Left cardiac atrium (tissue), 4 donors: ENCODE results near the gene ANKMY1. TPM values are rescaled to one million over a fixed set of nuclear protein-coding genes. Genes with fewer than 3 reads are reported as not detected.
"Not testable (repeated sequence)": the region's sequence is repeated elsewhere in the genome, so short reads cannot be mapped to it uniquely, and the experiment has no call there.

Source experiments
- ATAC-seq, 2 donors: fragments of 200-7000 bp; cut with Tn5 transposase; one replicate each; pipeline ENCODE4 v1.9.1; 2020; ENCODE audit warnings: mild to moderate bottlenecking in 2 of 2, moderate library complexity in 2 of 2
- DNase-seq: peaks from one replicate; pipeline ENCODE4 v3.0.0-alpha.2; 2020
- intact Hi-C, 2 donors: fragments of 100-400 bp; cut with DNase I; formaldehyde crosslinking; loops; one replicate each; pipeline versions ENCODE4 v1.14.1 to v1.15.1; 2022 to 2023
- total RNA-seq, 2 donors: library from RNA; stranded (reverse); fragmentation: NEBNext Ultra II Directional; extraction: Animal tissue kit (Norgen Biotek cat#: 25700); gene quantifications; one replicate each; pipeline ENCODE4 v1.2.1, GENCODE V29; 2021
- donor health status: DM: no; HTN: yes; CAD: no.
- donor health status: DM: no; HTN: yes; CAD: no; lungs with severe emphysema.
- donor health status: DM: yes; HTN: yes; CAD: no.
- donor health status: Dilated cardiomyopathy.

Gene ANKMY1
- total RNA-seq, 2 donors from 2014 or later: 4.9 to 8.1 TPM

DNA sequence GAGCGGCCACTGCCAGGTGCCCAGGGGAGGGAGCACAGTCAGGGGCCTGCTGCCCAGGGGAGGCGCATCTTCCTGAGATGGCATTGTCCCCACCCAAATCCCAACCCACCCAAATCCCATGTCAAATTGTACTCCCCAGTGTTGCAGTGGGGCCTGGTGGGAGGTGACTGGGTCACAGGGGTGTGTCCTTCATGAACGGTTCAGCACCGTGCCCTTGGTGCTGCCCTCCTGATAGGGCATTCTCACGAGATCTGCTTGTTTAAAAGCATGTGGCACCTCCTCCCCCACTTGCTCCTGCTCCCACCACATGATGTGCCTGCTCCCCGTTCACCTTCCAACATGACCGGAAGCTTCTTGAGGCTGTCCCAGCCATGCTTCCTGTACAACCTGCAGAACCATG is 27.6 kb downstream of the ANKMY1 start:
- no peak for ATAC-seq
- intact Hi-C loops: no loop called here
- DNase-seq: no peak

DNA sequence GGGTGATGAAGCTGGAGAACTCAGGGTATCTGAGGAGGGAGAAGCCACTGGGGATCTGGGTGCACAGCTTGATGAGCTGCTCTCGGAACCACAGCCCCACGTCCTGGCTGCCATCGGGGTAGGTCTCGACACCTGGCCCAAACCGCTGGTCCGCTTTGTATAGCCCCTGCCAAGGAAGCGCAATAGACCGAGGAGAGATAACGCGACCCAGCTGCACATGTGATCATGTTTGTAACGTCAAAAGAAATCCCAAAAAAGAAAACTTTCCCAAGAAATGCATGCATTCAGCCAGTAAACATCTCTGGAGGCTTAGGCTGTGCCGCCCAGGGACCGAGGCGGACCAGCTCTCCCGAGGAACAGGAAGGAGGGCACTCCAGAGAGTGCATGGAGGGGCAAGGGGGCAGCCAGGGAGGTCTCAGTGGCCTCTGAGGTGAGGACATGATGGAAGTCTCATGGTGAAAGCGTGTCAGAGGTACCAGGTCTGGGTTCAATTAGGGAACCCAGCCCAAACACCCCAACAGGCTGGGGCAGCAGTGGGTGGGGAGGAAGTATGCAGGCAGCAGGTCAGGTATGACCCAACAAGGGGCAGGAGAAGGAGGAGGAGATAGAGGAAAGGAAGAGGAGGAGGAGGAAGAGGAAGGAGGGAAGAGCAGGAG is 28.3 kb downstream of the ANKMY1 start:
- intact Hi-C loops: no loop called here
- ATAC-seq (no peak), DNase-seq (no peak)

DNA sequence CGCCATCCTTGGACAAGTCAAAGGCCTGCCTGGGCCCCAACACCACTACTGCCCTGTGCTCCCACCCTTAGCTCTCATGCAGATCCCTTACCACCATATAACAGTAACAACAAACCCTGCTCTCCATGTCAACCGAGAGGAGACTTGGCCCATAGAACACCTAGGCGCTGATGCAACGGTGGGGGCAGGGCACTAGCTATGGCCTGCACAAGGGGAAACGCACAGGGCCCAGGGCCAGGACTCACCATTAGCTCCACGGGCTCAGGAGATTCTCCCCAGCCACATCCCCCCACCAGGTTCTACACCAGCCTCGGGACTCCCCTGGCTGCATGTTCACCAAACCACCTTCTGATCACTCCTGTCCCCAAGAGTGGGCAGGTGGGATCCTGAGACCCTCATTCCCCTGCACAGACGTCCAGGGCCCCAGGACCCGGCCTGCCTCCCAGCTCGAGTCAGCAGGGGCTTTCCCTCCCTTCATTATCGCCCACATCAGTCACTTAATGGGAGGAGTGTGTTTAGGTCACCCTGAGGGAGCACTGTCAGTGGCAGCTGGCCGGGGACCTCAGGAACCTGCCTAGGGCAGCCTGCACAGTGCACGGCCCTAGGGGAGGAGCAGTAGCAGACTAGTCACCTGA is 29.3 kb downstream of the ANKMY1 start:
- ATAC-seq: no peak
- intact Hi-C loops: no loop called here
- no peak for DNase-seq

DNA sequence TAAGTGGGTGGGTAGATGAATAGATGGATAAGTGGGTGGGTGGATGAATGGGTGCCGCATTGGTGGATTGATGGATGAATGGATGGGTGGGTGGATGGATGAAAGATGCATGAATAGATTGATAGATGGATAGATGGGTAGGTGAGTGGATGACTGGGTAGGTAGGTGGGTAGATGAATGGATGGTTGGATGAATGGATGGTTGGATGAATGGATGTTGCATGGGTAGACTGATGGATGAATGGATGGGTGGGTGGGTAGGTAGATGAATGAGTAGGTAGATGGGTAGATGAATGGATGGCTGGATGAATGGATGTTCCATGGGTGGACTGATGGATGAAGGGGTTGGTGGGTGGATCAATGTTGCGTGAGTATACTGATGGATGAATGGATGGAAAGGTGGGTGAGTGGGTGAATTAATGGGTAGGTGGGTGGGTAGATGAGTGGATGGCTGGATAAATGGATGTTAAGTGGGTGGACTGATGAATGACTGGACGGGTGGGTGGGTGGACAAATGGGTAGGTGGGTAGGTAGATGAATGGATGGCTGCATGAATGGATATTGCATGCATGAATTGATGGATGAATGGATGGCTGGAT is 30.5 kb downstream of the ANKMY1 start:
- intact Hi-C loops: no loop called here
- DNase-seq (no peak), ATAC-seq (no peak)

DNA sequence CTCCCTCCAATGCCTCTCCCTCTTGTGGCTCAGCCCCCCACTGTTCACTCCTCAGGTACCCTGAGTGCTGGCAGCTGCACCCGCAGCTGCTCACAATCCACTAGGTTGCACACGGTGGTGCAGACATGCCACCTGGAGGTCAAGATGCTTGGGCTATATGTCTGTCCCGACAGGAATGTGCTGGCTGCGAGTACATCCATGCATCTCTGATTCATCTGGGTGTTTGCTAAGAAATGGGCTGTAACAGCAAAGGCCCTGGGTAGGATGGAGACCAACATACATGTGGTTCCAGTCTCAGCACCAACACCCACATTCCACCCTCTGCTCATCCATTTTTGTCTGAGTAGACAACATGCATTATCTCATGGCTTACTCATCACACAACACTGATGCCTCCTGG is 31.3 kb downstream of the ANKMY1 start:
- intact Hi-C loops: no loop called here
- no peak for ATAC-seq
- DNase-seq: no peak

DNA sequence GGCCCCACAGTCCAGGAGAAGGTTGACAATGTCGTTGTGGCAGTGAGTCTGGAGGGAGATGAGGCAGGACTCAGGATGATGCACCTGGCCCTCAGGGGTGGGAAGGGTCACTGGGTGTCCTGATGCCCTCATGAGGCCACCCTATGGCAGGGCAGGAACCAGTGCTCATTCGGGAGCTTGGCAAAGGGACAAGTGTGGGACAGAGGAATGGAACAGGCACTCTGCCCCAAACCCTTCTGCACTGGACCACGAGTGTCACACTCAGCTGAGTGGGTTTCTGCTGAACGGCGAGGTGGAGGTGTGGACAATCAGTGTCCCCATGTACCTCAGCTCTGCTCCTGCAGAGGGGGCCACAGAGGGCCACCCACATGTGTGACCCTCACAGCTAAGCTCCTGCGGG is 32.0 kb downstream of the ANKMY1 start:
- DNase-seq: no peak
- ATAC-seq: no peak
- intact Hi-C loops: no loop called here

DNA sequence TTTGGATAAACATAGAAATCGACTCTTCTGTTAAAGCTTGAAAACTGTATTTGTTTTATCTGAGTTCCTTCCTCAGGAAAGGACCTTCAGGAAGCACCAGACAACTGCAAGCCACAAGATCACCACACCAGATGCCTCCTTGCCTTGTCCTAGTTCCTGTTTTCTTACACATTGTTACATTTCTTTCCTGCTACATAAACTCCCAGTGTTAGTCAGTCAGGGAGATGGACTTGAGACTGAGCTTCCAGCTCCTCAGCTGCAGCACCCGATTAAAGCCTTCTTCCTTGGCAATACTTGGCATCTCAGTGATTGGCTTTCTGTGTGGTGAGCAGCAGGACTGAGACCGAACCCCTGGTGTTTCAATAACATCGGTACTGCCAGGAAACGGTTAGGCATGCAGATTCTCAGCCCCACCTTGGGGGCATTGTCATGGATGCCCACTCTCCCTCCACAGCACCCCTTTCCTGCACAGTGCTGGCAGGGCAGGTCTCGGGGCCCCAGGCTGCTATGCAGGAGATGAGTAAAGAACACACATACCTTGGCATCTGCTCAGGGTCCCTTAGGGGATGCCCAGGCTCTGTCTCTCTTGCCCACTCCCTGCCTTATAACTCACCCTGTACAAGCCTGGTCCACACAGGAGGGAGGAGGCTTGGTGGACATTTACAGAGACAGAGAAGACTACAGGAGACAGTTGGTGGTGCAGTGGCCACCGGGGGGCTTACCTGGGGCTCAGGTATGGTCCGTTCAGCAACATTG is 32.6 kb downstream of the ANKMY1 start:
- intact Hi-C loops: no loop called here
- DNase-seq (peak; percentile 8), ATAC-seq (no peak)

DNA sequence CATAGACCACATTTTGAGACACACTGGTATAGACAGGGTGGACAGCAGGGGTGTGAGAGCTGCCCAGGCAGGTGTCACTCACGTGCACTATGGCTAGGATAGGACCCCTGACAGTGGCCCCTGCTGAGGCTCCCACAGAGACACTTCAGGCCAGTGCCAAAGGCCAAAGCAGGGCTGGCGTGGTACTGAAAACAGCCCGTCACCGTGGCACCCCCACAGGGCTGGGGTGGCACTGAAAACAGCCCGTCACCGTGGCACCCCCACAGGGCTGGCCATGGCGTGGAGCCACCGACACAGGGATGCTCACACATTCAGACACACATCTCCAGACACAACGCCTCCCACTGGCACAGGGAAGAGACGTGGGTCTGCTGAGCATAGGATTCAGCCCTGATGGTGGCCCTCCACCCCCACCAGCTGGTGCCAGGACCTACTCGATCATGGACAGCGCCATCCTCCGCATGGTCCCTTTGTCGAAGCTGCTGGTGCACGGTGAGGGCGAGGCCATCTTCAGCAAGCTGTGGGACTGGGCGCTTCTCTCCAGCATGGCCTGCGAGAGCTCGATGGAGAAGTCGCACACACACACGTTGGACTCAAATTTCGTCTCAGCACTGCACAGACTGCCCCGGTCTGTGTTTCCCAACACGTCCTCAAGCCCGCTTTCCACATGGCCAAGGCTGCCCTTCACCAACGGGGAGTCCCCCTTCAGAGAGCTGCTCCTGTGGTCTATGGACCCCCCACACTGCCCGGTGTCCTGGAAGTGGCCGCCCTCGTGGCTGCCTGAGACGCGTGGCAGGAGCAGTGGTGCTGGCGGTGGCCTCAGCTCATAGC is 34.1 kb downstream of the ANKMY1 start:
- intact Hi-C loops: no loop called here
- DNase-seq (peak; percentile 10), ATAC-seq (no peak)

DNA sequence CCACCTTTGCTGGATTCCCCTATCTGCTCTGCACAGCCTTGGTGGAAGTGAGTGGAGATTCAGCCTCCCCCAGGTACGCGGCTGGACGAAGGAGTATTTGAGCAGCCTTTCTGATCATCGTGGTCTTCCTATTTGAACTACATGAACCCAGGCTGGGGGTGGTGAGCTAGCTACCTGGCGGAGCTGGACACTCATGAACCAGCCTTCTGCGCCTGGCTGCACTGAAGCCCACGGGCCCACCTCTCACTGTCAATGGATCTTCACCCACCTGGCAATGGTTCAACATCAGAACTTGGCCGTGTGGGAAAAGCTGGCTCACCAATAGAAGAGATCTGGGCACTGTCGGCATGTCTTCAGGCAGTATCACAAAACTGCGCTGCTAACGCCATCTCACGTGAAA is 35.4 kb downstream of the ANKMY1 start:
- ATAC-seq (no peak), DNase-seq (peak; percentile 13)
- intact Hi-C loops: no loop called here

DNA sequence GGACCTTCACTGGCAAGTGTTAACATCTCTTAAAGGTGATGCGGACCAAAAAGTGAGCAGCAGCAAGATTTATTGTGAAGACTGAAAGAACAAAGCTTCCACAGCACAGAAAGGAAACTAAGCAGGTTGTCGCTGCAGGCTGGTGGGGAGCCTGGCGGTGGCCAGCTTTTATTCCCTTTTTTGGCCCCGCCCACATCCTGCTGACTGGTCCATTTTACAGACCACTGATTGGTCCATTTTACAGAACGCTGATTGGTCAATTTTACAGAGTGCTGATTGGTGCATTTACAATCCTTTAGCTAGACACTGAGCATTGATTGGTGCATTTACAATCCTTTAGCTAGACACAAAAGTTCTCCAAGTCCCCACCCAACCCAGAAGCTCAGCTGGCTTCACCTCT is 35.9 kb downstream of the ANKMY1 start:
- ATAC-seq, DNase-seq, intact Hi-C loops: not testable (repeated sequence)

DNA sequence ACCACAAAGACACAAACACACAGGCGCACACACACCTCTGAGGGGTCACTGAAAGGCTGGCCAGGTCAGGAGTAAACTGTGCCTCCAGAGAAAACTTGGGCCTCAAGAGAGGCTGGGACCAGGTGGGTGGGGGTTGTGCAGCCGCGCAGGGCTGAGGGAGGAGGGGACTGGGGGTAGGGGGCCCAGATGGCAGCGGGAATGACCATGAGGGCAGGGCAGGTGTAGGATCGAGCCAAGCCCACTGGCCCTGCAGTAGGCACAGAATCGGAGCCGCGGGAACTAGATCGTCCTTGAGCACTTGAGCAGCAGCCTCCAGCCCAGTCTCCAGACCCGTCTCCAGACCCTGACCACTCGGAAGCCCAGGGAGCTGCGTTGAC is 36.8 kb downstream of the ANKMY1 start:
- intact Hi-C loops: no loop called here
- ATAC-seq: no peak
- DNase-seq: peak; percentile 18

DNA sequence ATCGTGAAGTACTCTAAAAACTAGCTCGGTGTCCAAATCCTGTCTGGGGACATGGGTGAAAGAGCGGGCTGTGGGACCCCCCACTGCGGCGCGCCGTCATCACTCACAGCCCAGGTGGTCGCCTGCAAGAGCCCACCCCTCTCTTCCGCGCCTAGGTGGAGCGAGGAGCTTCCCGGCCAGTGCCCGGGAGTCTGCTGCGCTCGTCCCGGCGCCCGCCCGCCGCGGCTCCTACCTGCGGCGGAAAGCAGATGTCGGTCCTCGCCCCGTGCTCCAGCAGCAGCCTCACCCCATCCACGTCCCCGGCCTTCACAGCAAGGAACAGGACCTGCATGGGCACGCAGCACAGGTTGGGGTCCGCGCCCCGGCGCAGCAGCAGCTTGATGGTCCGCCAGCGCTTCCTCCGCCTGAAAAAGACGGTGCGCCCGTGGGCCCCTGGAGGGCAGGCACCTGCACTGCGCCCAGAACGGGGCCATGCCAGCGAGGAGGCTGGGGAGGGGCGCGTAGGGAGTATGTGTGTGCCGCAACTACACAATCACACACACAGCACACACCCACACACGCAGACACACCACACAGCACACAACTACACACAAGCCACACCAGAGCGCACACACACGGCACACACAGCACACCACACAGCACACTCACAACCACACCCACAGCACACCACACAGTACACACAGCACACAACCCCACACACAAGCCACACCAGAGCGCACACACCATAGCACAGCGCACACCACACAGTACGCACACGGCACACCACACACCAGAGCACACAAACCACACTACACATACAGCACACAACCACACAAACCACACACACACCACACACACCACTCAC is 37.4 kb downstream of the ANKMY1 start:
- ATAC-seq (peak; percentile 33 to 36), DNase-seq (peak; percentile 19)
- intact Hi-C loops: no loop called here

DNA sequence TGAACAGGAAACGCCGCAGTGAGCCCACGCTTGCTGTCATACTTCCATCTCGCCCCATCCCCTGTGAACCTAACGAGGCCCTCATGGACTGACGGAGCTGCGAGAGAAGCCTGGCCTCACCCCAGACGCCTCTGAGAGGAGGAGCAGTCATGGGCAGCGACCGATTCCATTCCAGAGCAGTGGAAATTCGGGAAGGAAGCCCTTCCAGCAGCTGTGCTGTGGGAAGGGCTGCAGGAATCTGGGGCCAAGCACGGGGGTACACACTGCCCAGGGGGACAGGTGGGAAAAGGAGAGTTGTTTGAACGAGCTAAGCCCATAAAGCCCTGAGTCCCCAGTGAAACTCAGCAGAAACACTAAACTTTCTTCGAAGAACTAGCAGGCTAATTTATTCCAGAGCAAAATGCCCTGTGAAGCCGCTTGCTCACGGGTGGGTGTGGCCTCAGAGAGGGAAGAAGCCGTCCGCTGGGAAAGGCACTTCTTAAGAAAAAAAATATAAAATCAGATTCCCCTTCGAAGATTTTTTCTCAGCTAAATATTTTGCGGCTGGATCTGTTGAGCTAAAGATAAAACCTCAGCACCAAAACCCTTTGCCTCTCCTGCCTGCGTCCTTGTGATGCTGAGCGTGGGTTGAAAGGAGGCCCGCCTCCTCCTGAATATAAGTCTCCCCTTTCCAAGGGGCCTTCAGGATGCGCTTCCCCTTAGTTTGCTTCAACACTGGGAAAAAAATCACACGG is 38.2 kb downstream of the ANKMY1 start:
- DNase-seq (peak; percentile 23), ATAC-seq (peak; percentile 33 to 45)
- intact Hi-C loops: loop anchor here (10.0 kb wide), 2 partner anchors 185 to 315 kb away; no protein-coding TSS in a partner anchor

DNA sequence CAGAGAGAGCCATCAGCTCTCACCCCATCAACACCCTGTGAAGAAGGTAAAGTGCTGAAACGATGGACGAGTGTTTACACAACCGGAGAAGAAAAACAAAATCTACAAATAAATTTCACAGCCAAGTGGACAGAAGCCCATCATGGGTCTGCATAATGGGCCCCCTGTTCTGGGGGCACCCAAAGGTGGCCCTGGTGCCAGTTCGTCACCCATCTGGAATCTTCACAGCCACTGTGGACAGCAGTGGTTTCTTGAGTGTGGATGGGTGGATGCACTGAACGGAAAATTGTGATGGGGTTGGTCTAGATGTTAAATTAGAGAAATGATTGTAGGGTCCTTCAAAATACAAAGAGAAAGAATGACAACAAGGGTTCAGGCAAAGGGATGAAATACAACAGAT is 38.8 kb downstream of the ANKMY1 start:
- DNase-seq (no peak), ATAC-seq (no peak)
- intact Hi-C loops: loop anchor here (10.0 kb wide), 2 partner anchors 186 to 316 kb away; no protein-coding TSS in a partner anchor

DNA sequence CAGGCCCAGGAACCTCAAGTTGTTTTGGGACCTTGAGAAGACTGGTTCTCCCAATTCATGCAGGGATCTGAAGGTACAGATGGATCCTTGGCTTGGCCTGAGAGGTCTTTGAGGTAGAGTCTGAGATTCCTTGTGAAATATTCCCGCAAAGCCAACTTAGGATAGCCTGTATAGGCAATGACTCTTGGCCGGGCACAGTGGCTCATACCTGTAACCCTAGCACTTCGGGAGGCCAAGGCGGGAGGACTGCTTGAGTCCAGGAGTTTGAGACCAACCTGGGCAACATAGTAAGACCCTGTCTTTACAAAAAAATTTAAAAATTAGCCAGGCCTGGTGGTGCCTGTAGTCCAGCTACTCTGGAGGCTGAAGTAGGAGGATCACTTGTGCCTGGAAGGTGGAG is 40.4 kb downstream of the ANKMY1 start:
- intact Hi-C loops: loop anchor here (10.0 kb wide), 2 partner anchors 187 to 317 kb away; no protein-coding TSS in a partner anchor

DNA sequence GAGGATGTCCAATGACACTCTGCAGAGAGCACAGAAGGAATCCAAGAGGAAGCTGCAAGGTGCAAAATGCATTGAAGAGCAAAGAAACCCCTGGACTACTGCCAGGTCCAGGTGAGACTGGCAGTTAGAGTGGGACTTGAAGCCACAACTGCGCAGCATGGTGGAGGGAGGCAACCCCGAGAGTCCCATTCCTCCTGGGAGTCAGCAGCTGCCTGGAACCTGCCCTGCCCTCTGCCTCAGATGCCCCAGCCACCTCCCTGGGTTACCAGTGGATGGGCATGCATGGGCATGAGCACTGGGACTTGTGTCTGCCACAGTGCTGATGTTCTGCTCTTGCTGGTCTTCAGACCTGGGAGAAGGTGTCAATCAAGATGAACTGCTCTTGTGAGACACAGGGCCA is 43.2 kb downstream of the ANKMY1 start:
- ATAC-seq (no peak), DNase-seq (peak; percentile 4)
- intact Hi-C loops: loop anchor here (5.0 to 10.0 kb wide), 3 partner anchors 188 to 320 kb away; no protein-coding TSS in a partner anchor

More for the DNA sequence above, 40.4 kb downstream of the ANKMY1 start:
- DNase-seq (no peak), ATAC-seq (no peak)

DNA sequence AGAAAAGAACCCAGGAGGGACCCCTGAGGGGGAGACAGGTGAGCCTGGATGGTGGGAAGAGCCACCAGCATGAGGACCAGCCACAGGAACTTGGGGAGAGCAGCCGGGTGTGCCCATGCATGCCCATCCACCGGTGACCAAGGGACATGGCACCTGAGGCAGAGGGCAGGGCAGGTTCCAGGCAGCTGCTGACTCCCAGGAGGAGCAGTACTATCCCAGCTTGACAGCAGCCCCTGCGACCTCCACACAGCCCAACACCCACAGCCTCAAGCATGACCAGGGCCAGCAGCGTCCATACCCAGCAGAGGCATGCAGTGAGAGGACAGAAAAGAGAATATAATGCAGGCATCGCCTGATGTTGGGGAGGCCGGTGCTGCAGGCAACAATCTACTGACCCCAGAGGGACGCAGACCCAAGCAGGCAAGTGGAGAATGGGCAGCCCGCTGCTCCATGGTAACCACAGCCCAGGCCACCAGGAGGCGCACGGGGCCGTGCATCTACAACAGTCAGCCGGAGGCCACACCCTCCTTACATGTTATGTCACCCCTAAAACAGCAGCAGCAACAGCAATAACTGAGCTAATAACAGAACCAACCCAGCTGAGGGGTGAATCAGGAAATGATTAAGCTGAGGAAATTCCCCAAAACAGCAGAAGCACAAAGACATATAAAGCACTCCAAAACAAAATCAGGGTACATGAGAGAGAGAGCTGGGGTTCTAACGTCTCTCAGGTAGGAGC is 44.1 kb downstream of the ANKMY1 start:
- intact Hi-C loops: loop anchor here (5.0 to 10.0 kb wide), 3 partner anchors 189 to 321 kb away; no protein-coding TSS in a partner anchor

More for the DNA sequence above, 44.1 kb downstream of the ANKMY1 start:
- ATAC-seq (peak; percentile 95 to 96), DNase-seq (peak; percentile 89)
